ENCODE measurements around the gene MARVELD2.

Gene MARVELD2

GRCh38 chr5:69484891-69485290 lies 70.0 kb downstream of the MARVELD2 start:
- TF ChIP-seq, protein P1, sequence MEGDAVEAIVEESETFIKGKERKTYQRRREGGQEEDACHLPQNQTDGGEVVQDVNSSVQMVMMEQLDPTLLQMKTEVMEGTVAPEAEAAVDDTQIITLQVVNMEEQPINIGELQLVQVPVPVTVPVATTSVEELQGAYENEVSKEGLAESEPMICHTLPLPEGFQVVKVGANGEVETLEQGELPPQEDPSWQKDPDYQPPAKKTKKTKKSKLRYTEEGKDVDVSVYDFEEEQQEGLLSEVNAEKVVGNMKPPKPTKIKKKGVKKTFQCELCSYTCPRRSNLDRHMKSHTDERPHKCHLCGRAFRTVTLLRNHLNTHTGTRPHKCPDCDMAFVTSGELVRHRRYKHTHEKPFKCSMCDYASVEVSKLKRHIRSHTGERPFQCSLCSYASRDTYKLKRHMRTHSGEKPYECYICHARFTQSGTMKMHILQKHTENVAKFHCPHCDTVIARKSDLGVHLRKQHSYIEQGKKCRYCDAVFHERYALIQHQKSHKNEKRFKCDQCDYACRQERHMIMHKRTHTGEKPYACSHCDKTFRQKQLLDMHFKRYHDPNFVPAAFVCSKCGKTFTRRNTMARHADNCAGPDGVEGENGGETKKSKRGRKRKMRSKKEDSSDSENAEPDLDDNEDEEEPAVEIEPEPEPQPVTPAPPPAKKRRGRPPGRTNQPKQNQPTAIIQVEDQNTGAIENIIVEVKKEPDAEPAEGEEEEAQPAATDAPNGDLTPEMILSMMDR (IDR thresholded peaks at IDR 0.05; ENCODE audit: low read depth, low read length): no peak
- no peak for DNase-seq (ENCODE audit: extremely low read depth, low read depth)

DNA sequence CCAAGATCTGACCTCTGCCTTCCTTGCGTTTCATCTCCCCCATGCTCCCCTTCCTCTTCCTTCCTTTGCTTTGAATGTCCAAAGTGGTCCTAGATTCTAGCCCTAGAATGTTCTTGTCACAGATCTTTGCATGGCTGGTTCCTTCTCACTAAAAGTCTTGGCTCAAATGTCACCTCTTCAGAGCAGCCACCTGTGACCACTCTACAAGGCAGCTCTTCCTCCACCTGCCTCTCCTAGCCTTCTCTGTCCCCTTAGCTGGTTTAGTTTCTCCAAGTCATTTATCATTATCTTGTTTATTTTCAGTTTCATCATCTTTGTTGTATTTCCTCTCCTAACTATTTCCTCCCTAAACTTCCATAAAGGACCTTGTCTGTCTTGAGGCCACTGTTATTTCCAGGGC lies 70.6 kb downstream of the MARVELD2 start:
- TF ChIP-seq, protein P1 (IDR thresholded peaks at IDR 0.05; ENCODE audit: low read depth, low read length): no peak
- no peak for DNase-seq (ENCODE audit: extremely low read depth, low read depth)

DNA sequence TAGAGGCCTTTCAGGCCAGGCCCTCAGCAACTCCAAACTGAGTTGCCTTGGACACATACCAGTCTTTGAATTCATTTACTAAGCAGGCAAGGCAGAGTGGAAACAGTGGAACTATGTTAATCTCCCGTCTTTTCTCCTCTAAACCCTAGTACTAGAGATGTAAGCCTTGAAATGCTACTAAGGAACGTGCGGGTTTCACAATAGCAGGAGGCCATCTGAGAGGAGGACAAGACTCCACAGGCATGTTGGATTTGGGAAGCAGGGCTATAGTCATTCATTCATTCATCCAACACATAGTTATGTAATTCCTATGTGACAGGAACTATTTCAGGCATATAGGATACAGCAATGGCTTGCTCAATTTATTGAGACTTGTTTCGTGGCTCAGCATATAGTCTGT lies 74.3 kb downstream of the MARVELD2 start:
- DNase-seq (ENCODE audit: extremely low read depth, low read depth): no peak
- TF ChIP-seq, protein P1 (IDR thresholded peaks at IDR 0.05; ENCODE audit: low read depth, low read length): no peak

DNA sequence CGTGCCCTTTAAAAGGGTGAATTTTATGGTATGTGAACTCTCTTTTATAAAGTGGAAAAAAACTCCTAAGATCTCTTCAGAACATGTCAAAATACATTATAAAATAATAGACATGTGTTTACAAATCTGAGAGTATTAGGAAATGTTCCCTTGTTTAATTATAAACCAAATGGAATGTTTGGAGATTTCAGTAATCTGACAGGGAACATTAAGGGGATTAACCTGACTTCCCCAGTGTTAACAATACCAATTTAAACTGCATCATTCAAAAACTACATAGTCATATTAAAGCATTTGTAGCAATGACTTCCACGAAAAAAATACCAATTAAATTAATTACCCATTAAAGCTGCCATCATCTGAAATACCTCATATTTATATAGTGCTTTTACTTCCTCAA lies 76.1 kb downstream of the MARVELD2 start:
- TF ChIP-seq, protein P1 (IDR thresholded peaks at IDR 0.05; ENCODE audit: low read depth, low read length): no peak

DNA sequence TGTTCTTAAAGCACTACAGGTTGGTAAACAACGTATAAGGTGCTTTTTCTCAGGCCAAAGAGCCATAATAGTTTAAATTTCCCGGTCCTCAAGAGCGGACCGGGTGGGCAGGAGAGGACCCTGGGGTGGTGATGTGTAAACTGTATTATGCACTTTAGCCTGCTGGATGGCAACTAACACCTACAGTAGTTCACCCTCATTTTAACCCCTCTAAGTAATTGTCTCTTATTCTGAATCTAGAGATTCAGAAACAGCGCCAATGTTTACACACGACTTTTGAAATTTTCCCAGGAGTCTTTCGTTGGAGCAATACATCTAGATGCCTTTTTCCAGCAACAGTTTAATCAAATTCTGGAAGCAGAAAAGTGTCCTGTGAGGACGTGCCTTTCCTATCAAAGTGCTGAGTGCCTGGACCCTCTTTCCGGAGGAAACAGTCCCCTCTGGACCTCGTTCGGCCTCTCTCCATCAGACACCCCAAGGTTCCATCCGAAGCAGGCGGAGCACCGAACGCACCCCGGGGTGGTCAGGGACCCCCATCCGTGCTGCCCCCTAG lies 77.0 kb downstream of the MARVELD2 start:
- TF ChIP-seq, protein P1 (IDR thresholded peaks at IDR 0.05; ENCODE audit: low read depth, low read length): no peak
- DNase-seq (ENCODE audit: extremely low read depth, low read depth): no peak

More for the DNA sequence above, 76.1 kb downstream of the MARVELD2 start:
- DNase-seq (ENCODE audit: extremely low read depth, low read depth): no peak

GRCh38 chr5:69492391-69492922 lies 77.5 kb downstream of the MARVELD2 start, which contains the start of gene OCLN:
TSS of gene OCLN (plus strand) at chr5:69492790. CDS start at chr5:69504245, 11,455 bp downstream.
- no peak for DNase-seq (ENCODE audit: extremely low read depth, low read depth)
- TF ChIP-seq, protein P1 (IDR thresholded peaks at IDR 0.05; ENCODE audit: low read depth, low read length): no peak

GRCh38 chr5:69492923-69493395 lies 78.0 kb downstream of the MARVELD2 start:
- DNase-seq (ENCODE audit: extremely low read depth, low read depth): no peak
- TF ChIP-seq, protein P1 (IDR thresholded peaks at IDR 0.05; ENCODE audit: low read depth, low read length): no peak

Measured in AG09319 (cell line).